ENCODE measurements around the gene GOLGA8B. TPM values are rescaled to one million over a fixed set of nuclear protein-coding genes. Genes with fewer than 3 reads are reported as not detected.

Gene GOLGA8B
- total and polyA plus RNA-seq, 2 of the 8 experiments (the other 6 are each of a cell fraction or from before 2014, with no cell fraction given) = 14.1 to 23.3 TPM

GRCh38 chr15:34598799-34599585, 15.5 kb upstream of the GOLGA8B start:
- no peak overlapping the region for H4K91ac ChIP-seq (replicated peaks; ENCODE audit: insufficient read length, low read length)
- H3K4ac ChIP-seq (replicated peaks; ENCODE audit: insufficient read length, low read depth, low read length) = no peak overlapping the region
- no peak overlapping the region for H4K8ac ChIP-seq (ENCODE audit: extremely low read depth, insufficient read depth, low read length)
- no peaks in the 10 kb centered on the region for H3K36me3 ChIP-seq (ENCODE audit: control insufficient read depth in 2 of 4, insufficient read depth in 4 of 4, low read length in 3 of 4)
- no peaks in the 10 kb centered on the region for H3K27me3 ChIP-seq (replicated peaks in 1 of 4; ENCODE audit: control insufficient read depth in 3 of 4, extremely low read depth in 1 of 4, insufficient read depth in 3 of 4, low read length in 3 of 4)
- H2BK5ac ChIP-seq (ENCODE audit: low read depth, low read length) = no peak overlapping the region
- POLR2A ChIA-PET (ENCODE audit: partially characterized antibody) = no interaction called here
- no peak overlapping the region for H2BK20ac ChIP-seq (ENCODE audit: low read length)
- H3K79me1 ChIP-seq (ENCODE audit: low read depth, low read length) = no peaks in the 10 kb centered on the region
- H2AK5ac ChIP-seq (ENCODE audit: low read depth, low read length) = no peak overlapping the region
- no peaks in the 10 kb centered on the region for H4K20me1 ChIP-seq (replicated peaks in 1 of 2; ENCODE audit: control insufficient read depth in 1 of 2, insufficient read depth in 2 of 2, low read length in 2 of 2)
- no peak overlapping the region for H2AFZ ChIP-seq (ENCODE audit: low read length)
- 85% methylated on average over 2 of the region's 2 CpGs; no CpG with 5 or more reads in 1 of the 2 experiments for whole genome bisulfite sequencing, 2 experiments (ENCODE audit: extremely low coverage in 1 of 2, insufficient coverage in 1 of 2, insufficient read length in 1 of 2, insufficient replicate concordance in 2 of 2, low coverage in 1 of 2, low lambda C conversion rate in 2 of 2, missing lambda C conversion rate in 1 of 2)
- no peak for DNase-seq (ENCODE audit: low read depth in 1 of 2, low spot score in 2 of 2)
- H3K23me2 ChIP-seq (ENCODE audit: low read depth, low read length) = no peaks in the 10 kb centered on the region
- H3K14ac ChIP-seq (ENCODE audit: insufficient read length) = no peak overlapping the region
- H3K4me2 ChIP-seq (ENCODE audit: insufficient read depth in 1 of 2, low read depth in 2 of 2, low read length in 2 of 2) = no peak overlapping the region
- H3K23ac ChIP-seq (ENCODE audit: insufficient read length) = no peak overlapping the region
- no peak for FAIRE-seq
- H3K9me3 ChIP-seq (ENCODE audit: insufficient read depth in 2 of 2, low read depth in 1 of 2, low read length in 1 of 2) = no peaks in the 10 kb centered on the region
- H2BK15ac ChIP-seq (ENCODE audit: low read length) = no peak overlapping the region
- H3K18ac ChIP-seq (ENCODE audit: extremely low read depth, low read length) = no peak overlapping the region
- H3K4me3 ChIP-seq (ENCODE audit: extremely low read depth in 1 of 4, insufficient read depth in 2 of 4, low read depth in 3 of 4, low read length in 4 of 4) = no peak overlapping the region
- H3K56ac ChIP-seq (replicated peaks; ENCODE audit: insufficient read length, low read depth, low read length) = no peak overlapping the region
- H3K4me1 ChIP-seq (replicated peaks in 1 of 4; ENCODE audit: control insufficient read depth in 3 of 4, insufficient read depth in 4 of 4, low read length in 3 of 4) = no peaks in the 10 kb centered on the region
- no peak overlapping the region for H3K9ac ChIP-seq (replicated peaks in 1 of 4; ENCODE audit: extremely low read depth in 1 of 4, low read depth in 3 of 4, low read length in 3 of 4)
- CTCF ChIA-PET (ENCODE audit: partially characterized antibody) = interaction anchor here (0.5 to 1.6 kb wide), 2 partner anchors 18 to 749 kb away, joined by 4 read pairs; no protein-coding TSS in a partner anchor
- H3K79me2 ChIP-seq (ENCODE audit: control insufficient read depth in 1 of 2, insufficient read depth in 2 of 2, low read length in 2 of 2) = no peaks in the 10 kb centered on the region
- H2BK12ac ChIP-seq (ENCODE audit: low read depth, low read length) = no peak overlapping the region
- no peak overlapping the region for H2BK120ac ChIP-seq (replicated peaks; ENCODE audit: low read depth, low read length)
- H4K5ac ChIP-seq (ENCODE audit: insufficient read length, low read depth, low read length) = no peak overlapping the region
- no peak overlapping the region for H3K27ac ChIP-seq (ENCODE audit: low read depth, low read length)
- TF ChIP-seq RFX5 (IDR thresholded peaks at IDR 0.05; ENCODE audit: borderline replicate concordance, low read depth, low read length) (no peak), RAD21 (IDR thresholded peaks at IDR 0.05 in 1 of 2, conservative IDR thresholded peaks at IDR 0.05 in 1 of 2; ENCODE audit: low read depth in 2 of 2, low read length in 2 of 2) (no peak), TAF7 (optimal IDR thresholded peaks at IDR 0.05; ENCODE audit: borderline replicate concordance, low read depth, low read length) (no peak)
